H1 (cell line): ENCODE measurements around the gene CHTF8. TPM values are rescaled to one million over a fixed set of nuclear protein-coding genes. Genes with fewer than 3 reads are reported as not detected.
A peak's percentile ranks its signal among the peaks of the same experiment; 100 is the strongest.

ENCODE experiments used
- ASH2L ChIP-seq: fragments of 200-600, 300-600 bp; sonication (generic); IDR thresholded peaks from one replicate; pipeline ENCODE4 v1.7.1; 2017; ENCODE audit warnings: low read length
- BACH1 ChIP-seq: IDR thresholded peaks from 2 replicates; pipeline ENCODE4 v1.6.1; 2012; ENCODE audit warnings: low read length, improper control_type of control experiment
- CBX8 ChIP-seq: fragments of 300-800, 300-1000 bp; sonication (generic); IDR thresholded peaks from 2 replicates; pipeline ENCODE4 v1.7.1; 2016; ENCODE audit warnings: low read depth, low read length, borderline replicate concordance
- CEBPB ChIP-seq: IDR thresholded peaks from 2 replicates; pipeline ENCODE4 v1.6.1; 2012; ENCODE audit warnings: low read depth, low read length
- CREB1 ChIP-seq: IDR thresholded peaks from 2 replicates; pipeline ENCODE4 v1.6.1; 2012; ENCODE audit warnings: inconsistent platforms
- GTF2F1 ChIP-seq: IDR thresholded peaks from 2 replicates; pipeline ENCODE4 v1.6.1; 2012; ENCODE audit warnings: low read depth, low read length, improper control_type of control experiment, borderline replicate concordance
- HDAC2 ChIP-seq, 2 experiments: fragments of 300-600 bp in 1 of 2; sonication (generic) in 1 of 2; IDR thresholded peaks; 2 replicates each; pipeline ENCODE4 v1.6.1; 2011 to 2012; ENCODE audit warnings: low read depth in 2 of 2, low read length in 2 of 2, mild to moderate bottlenecking in 2 of 2, moderate library complexity in 2 of 2, borderline replicate concordance in 1 of 2, inconsistent platforms in 1 of 2
- HDAC6 ChIP-seq: IDR thresholded peaks from one replicate; pipeline ENCODE4 v1.7.1; 2012; ENCODE audit warnings: low read depth, mild to moderate bottlenecking, inconsistent platforms, low read length, moderate library complexity
- JUND ChIP-seq: IDR thresholded peaks from 2 replicates; pipeline ENCODE4 v1.6.1; 2011; ENCODE audit warnings: mild to moderate bottlenecking, improper control_type of control experiment, low read length
- KDM1A ChIP-seq: fragments of 200-600, 300-600 bp; sonication (generic); IDR thresholded peaks from 2 replicates; pipeline ENCODE4 v1.7.1; 2016; ENCODE audit warnings: mild to moderate bottlenecking, low read length, borderline replicate concordance
- MAFK ChIP-seq: IDR thresholded peaks from 2 replicates; pipeline ENCODE4 v1.6.1; 2012; ENCODE audit warnings: low read depth, mild to moderate bottlenecking, improper control_type of control experiment, low read length
- PHF8 ChIP-seq: fragments of 200-600 bp; sonication (generic); conservative IDR thresholded peaks from 2 replicates; pipeline ENCODE4 v1.7.1; 2012; ENCODE audit warnings: low read depth, mild to moderate bottlenecking, inconsistent platforms, low read length, moderate library complexity
- POLR2A ChIP-seq, 2 experiments: IDR thresholded peaks; 1 replicate in 1 of 2; 2 replicates in 1 of 2; pipeline ENCODE4 v1.6.1; 2011; ENCODE audit warnings: low read depth in 2 of 2, low read length in 2 of 2, mild to moderate bottlenecking in 2 of 2; ENCODE audit errors: control extremely low read depth in 1 of 2
- RAD21 ChIP-seq, 2 experiments: IDR thresholded peaks in 1 of 2; conservative IDR thresholded peaks in 1 of 2; 2 replicates each; pipeline ENCODE4 v1.6.1; 2011; ENCODE audit warnings: low read depth in 2 of 2, low read length in 2 of 2, improper control_type of control experiment in 1 of 2, inconsistent platforms in 1 of 2, mild to moderate bottlenecking in 1 of 2, moderate library complexity in 1 of 2
- RXRA ChIP-seq: IDR thresholded peaks from 2 replicates; pipeline ENCODE4 v1.6.1; 2011; ENCODE audit warnings: low read depth, mild to moderate bottlenecking, low read length, moderate library complexity; ENCODE audit not compliant: insufficient read depth
- SIN3A ChIP-seq, 2 experiments: IDR thresholded peaks in 1 of 2; conservative IDR thresholded peaks in 1 of 2; 2 replicates each; pipeline ENCODE4 v1.6.1; 2011 to 2012; ENCODE audit warnings: low read length in 2 of 2, improper control_type of control experiment in 1 of 2, low read depth in 1 of 2, mild to moderate bottlenecking in 1 of 2
- SIX5 ChIP-seq: IDR thresholded peaks from 2 replicates; pipeline ENCODE4 v1.6.1; 2011; ENCODE audit warnings: mild to moderate bottlenecking, low read depth, low read length
- SP4 ChIP-seq: IDR thresholded peaks from 2 replicates; pipeline ENCODE4 v1.6.1; 2012; ENCODE audit warnings: low read length, inconsistent platforms
- TAF7 ChIP-seq: optimal IDR thresholded peaks from 2 replicates; pipeline ENCODE3; 2011; ENCODE audit warnings: low read depth, mild to moderate bottlenecking, inconsistent platforms, low read length, moderate library complexity, borderline replicate concordance
- polyA plus RNA-seq, 7 experiments: library from polyadenylated mRNA; depleted of rRNA in 3 of 7; stranded (reverse) in 5 of 7; unstranded in 2 of 7; fragments of >200 nt in 5 of 7; fragments of 200-250 nt in 2 of 7; gene quantifications; 1 replicate in 5 of 7; 2 replicates in 1 of 7; 4 replicates in 1 of 7; pipeline versions ENCODE4 v1.2.1 to v1.2.3, GENCODE V29; 2011 to 2013; ENCODE audit warnings: missing spikeins in 2 of 7, mixed read lengths in 2 of 7
- total RNA-seq: library from RNA; stranded (reverse); fragmentation: NEBNext Ultra II Directional; extraction: Animal tissue kit (Norgen Biotek cat#: 25700); gene quantifications from 2 replicates; pipeline ENCODE4 v1.2.1, GENCODE V29; 2021
- TF ChIP-seq, protein P1 (sequence below): IDR thresholded peaks from 2 replicates; pipeline ENCODE4 v1.6.1; 2012; ENCODE audit warnings: inconsistent platforms
- TF ChIP-seq, protein P2 (sequence below), 3 experiments: IDR thresholded peaks; 1 replicate in 2 of 3; 2 replicates in 1 of 3; pipeline versions ENCODE4 v1.5.1 to v1.6.1; 2011; ENCODE audit warnings: low read length in 3 of 3, mild to moderate bottlenecking in 3 of 3, inconsistent platforms in 2 of 3, low read depth in 1 of 3, moderate library complexity in 1 of 3; ENCODE audit not compliant: insufficient read depth in 1 of 3; ENCODE audit errors: control extremely low read depth in 1 of 3

Gene CHTF8
- total and polyA plus RNA-seq, 2 of the 8 experiments (the other 6 are each of a cell fraction or from before 2014, with no cell fraction given), result 114 to 138 TPM

DNA sequence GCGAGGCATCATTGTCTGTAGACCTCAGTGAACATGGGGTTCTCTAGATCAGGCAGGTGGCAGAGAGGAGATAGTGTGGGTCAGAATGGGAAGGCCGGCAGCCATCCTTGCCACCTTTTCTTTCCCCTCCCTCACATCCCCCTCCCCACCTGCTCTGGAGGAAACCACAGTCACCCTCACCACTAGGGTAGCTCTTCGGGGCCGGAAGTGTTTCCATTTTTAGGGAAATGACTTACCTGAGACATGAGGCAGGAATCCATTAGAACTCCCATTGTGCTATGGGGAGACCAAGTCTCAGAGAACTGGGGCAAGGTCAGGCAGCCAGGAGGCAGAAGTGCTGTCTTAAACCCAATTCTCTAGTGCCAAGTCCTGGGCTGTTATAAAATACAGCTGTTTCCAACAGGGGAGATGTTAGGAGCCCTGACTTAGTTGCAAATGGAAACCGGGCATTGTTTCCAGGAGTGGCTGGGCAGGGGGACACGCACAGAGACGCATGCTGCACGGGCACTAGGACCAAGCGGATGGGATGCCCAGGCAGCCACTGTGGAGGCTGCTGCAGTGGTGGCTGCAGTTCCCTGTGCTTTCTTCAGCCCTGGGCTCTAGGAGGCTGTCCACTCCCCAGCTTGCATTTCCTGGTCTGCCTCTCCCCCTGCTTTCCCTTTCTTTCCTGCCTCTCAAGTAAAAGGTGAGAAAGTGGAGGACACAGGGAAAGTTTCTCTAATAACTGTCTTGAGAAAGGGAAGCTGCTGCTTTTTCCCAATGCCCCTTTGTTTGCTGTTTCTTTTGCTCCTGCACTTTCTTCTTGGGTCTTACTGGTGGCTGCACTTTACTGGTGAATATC lies 24.1 kb downstream of the CHTF8 start (continued):
- no peak for TF ChIP-seq MAFK
- no peak for TF ChIP-seq RAD21 (IDR thresholded peaks at IDR 0.05 in 1 of 2, conservative IDR thresholded peaks at IDR 0.05 in 1 of 2; ENCODE audit: low read depth in 2 of 2, low read length in 2 of 2)
- TF ChIP-seq HDAC2 (IDR thresholded peaks at IDR 0.05; ENCODE audit: borderline replicate concordance in 1 of 2, low read depth in 2 of 2, low read length in 2 of 2), result no peak
- TF ChIP-seq CREB1, result peak; percentile 48
- TF ChIP-seq TAF7, result no peak
- TF ChIP-seq GTF2F1, result 0 out of 2 replicates have a peak, but pooled peaks have one; percentile 8
- TF ChIP-seq CEBPB, result no peak
- no peak for TF ChIP-seq HDAC6
- no peak for TF ChIP-seq BACH1
- TF ChIP-seq PHF8, result no peak
- no peak for TF ChIP-seq JUND
- TF ChIP-seq, protein P1, sequence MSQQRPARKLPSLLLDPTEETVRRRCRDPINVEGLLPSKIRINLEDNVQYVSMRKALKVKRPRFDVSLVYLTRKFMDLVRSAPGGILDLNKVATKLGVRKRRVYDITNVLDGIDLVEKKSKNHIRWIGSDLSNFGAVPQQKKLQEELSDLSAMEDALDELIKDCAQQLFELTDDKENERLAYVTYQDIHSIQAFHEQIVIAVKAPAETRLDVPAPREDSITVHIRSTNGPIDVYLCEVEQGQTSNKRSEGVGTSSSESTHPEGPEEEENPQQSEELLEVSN, result no peak
- TF ChIP-seq RXRA, result no peak
- TF ChIP-seq SIX5, result no peak
- TF ChIP-seq SP4, result no peak
- peak; percentile 17 to 30; a peak in 1 of 4 replicates for TF ChIP-seq SIN3A (conservative IDR thresholded peaks at IDR 0.05 in 1 of 2, IDR thresholded peaks at IDR 0.05 in 1 of 2; ENCODE audit: low read depth in 1 of 2, low read length in 2 of 2)
- TF ChIP-seq, protein P2, sequence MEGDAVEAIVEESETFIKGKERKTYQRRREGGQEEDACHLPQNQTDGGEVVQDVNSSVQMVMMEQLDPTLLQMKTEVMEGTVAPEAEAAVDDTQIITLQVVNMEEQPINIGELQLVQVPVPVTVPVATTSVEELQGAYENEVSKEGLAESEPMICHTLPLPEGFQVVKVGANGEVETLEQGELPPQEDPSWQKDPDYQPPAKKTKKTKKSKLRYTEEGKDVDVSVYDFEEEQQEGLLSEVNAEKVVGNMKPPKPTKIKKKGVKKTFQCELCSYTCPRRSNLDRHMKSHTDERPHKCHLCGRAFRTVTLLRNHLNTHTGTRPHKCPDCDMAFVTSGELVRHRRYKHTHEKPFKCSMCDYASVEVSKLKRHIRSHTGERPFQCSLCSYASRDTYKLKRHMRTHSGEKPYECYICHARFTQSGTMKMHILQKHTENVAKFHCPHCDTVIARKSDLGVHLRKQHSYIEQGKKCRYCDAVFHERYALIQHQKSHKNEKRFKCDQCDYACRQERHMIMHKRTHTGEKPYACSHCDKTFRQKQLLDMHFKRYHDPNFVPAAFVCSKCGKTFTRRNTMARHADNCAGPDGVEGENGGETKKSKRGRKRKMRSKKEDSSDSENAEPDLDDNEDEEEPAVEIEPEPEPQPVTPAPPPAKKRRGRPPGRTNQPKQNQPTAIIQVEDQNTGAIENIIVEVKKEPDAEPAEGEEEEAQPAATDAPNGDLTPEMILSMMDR (IDR thresholded peaks at IDR 0.05; ENCODE audit: control extremely low read depth in 1 of 3, insufficient read depth in 1 of 3, low read depth in 1 of 3, low read length in 3 of 3), result peak in 1 of 3 experiments; percentile 19; a peak in 1 of 4 replicates
- TF ChIP-seq CBX8, result no peak
- TF ChIP-seq ASH2L, result no peak
- TF ChIP-seq KDM1A, result no peak
- no peak for TF ChIP-seq POLR2A (IDR thresholded peaks at IDR 0.05; ENCODE audit: control extremely low read depth in 1 of 2, low read depth in 2 of 2, low read length in 2 of 2)
